Stimulated activated CD4-positive, alpha-beta T cell treated with anti-CD3 and anti-CD28 coated beads, TNF-alpha, amount 100 ng/mL, for 24 hours (primary cell): ENCODE results near the gene SEMA3E.

Experiments used
- DNase-seq, 3 experiments: peaks; one replicate each; pipeline ENCODE4 v3.0.0-alpha.2; 2020; ENCODE audit warnings: low read depth in 3 of 3

The SEMA3E gene

GRCh38 chr7:83355143-83355542 is 293.8 kb downstream of the SEMA3E start:
- DNase-seq: no peak

- DNase-seq: no peak
These were observed 300.9 kb downstream of the SEMA3E start for GRCh38 chr7:83347945-83348444.

GRCh38 chr7:83339907-83340306 is 309.0 kb downstream of the SEMA3E start:
- no peak for DNase-seq

- DNase-seq: no peak
These were observed 310.5 kb downstream of the SEMA3E start for GRCh38 chr7:83338277-83338950.

GRCh38 chr7:83337050-83337449 is 311.9 kb downstream of the SEMA3E start:
- DNase-seq: no peak

GRCh38 chr7:83326223-83326622 is 322.7 kb downstream of the SEMA3E start:
- DNase-seq: no peak

- no peak for DNase-seq
These were observed 323.9 kb downstream of the SEMA3E start for GRCh38 chr7:83325083-83325482.

- no peak for DNase-seq
These were observed 324.3 kb downstream of the SEMA3E start for GRCh38 chr7:83324596-83324995.

GRCh38 chr7:83321011-83321410 is 327.9 kb downstream of the SEMA3E start:
- DNase-seq: no peak

GRCh38 chr7:83313931-83314330 is 335.0 kb downstream of the SEMA3E start:
- DNase-seq: no peak
